PC-3 (cell line): ENCODE results near the gene PCNT. TPM values are rescaled to one million over a fixed set of nuclear protein-coding genes. Genes with fewer than 3 reads are reported as not detected.

ENCODE experiments used
- ATAC-seq: fragments of 200-7000 bp; cut with Tn5 transposase; 2 replicates; pipeline ENCODE4 v1.9.1; 2020; ENCODE audit warnings: mild to moderate bottlenecking, moderate library complexity
- BruUV-seq: library from RNA; stranded (reverse); fragments of 400-500 nt; replicated peaks from 2 replicates; lab custom pipeline; 2021; lab: Mats Ljungman, UMichigan
- CTCF ChIA-PET: fragments of 300-600 bp; sonication (Branson Sonifier 250); formaldehyde crosslinking; loops from one replicate; lab custom pipeline; 2022; ENCODE audit warnings: antibody characterized with exemption; lab: Charles Lee
- POLR2A ChIA-PET: fragments of 300-600 bp; sonication (Branson Sonifier 250); formaldehyde crosslinking; loops from one replicate; lab custom pipeline; 2022; ENCODE audit warnings: antibody characterized with exemption; ENCODE audit not compliant: unreplicated experiment; lab: Charles Lee
- DNase-seq: peaks from one replicate; pipeline ENCODE4 v3.0.0-alpha.2; 2015
- H2AFZ ChIP-seq: fragments of 300-600 bp; sonication (generic); 2 replicates; pipeline ENCODE4 v1.6.0; 2016; ENCODE audit warnings: antibody characterized with exemption, low read length
- H3F3A ChIP-seq: fragments of 300-600 bp; sonication (generic); one replicate; pipeline ENCODE4 v1.6.0; 2017; ENCODE audit warnings: antibody characterized with exemption, low read length, control low read depth, mild to moderate bottlenecking; ENCODE audit not compliant: unreplicated experiment
- H3K27ac ChIP-seq: fragments of 300-600 bp; sonication (generic); 2 replicates; pipeline ENCODE4 v1.5.1; 2016; ENCODE audit warnings: mild to moderate bottlenecking, low read length
- H3K27me3 ChIP-seq: fragments of 300-600 bp; sonication (generic); 2 replicates; pipeline ENCODE4 v1.6.1; 2016; ENCODE audit warnings: low read length, mixed read lengths
- H3K36me3 ChIP-seq: fragments of 300-600 bp; sonication (generic); 2 replicates; pipeline ENCODE4 v1.6.1; 2016; ENCODE audit warnings: low read depth, mixed run types, low read length, mixed read lengths
- H3K4me1 ChIP-seq: fragments of 300-600 bp; sonication (generic); 2 replicates; pipeline ENCODE4 v1.5.1; 2016; ENCODE audit warnings: low read length; ENCODE audit not compliant: insufficient read depth
- H3K4me2 ChIP-seq: fragments of 300-600 bp; sonication (generic); 2 replicates; pipeline ENCODE4 v1.6.0; 2016; ENCODE audit warnings: low read length
- H3K4me3 ChIP-seq: fragments of 300-600 bp; sonication (generic); 2 replicates; pipeline ENCODE4 v1.5.1; 2016; ENCODE audit warnings: mild to moderate bottlenecking, low read length, mixed read lengths
- H3K79me2 ChIP-seq: fragments of 300-600 bp; sonication (generic); 2 replicates; pipeline ENCODE4 v1.6.1; 2017; ENCODE audit warnings: low read length, mixed read lengths
- H3K9ac ChIP-seq: fragments of 300-600 bp; sonication (generic); 2 replicates; pipeline ENCODE4 v1.6.0; 2016; ENCODE audit warnings: mild to moderate bottlenecking, low read length
- H3K9me2 ChIP-seq: fragments of 300-600 bp; sonication (generic); replicated peaks from 2 replicates; pipeline ENCODE4 v1.6.1; 2016; ENCODE audit warnings: mixed run types, low read length, mixed read lengths
- H3K9me3 ChIP-seq: fragments of 300-600 bp; sonication (generic); 2 replicates; pipeline ENCODE4 v1.6.1; 2016; ENCODE audit warnings: low read length, mixed read lengths
- H4K20me1 ChIP-seq: fragments of 300-600 bp; sonication (generic); 2 replicates; pipeline ENCODE4 v1.6.1; 2016; ENCODE audit warnings: low read length, mixed read lengths
- EZH2 ChIP-seq: fragments of 300-600 bp; sonication (generic); IDR thresholded peaks from one replicate; pipeline ENCODE4 v1.6.1; 2017; ENCODE audit warnings: antibody characterized with exemption, mild to moderate bottlenecking, low read length; ENCODE audit not compliant: unreplicated experiment
- EZH2phosphoT487 ChIP-seq: fragments of 300-600 bp; sonication (generic); IDR thresholded peaks from 2 replicates; pipeline ENCODE4 v1.6.1; 2018; ENCODE audit warnings: mild to moderate bottlenecking, antibody characterized with exemption, low read length, borderline replicate concordance
- intact Hi-C: fragments of 100-400 bp; cut with micrococcal nuclease; formaldehyde crosslinking; loops from 2 replicates; pipeline ENCODE4 v1.9.0; 2023
- total RNA-seq: library from RNA; depleted of rRNA; stranded (reverse); fragments of >200 nt; gene quantifications from 2 replicates; pipeline ENCODE4 v1.2.3, GENCODE V29; 2014
- TF ChIP-seq, protein P1 (sequence below): fragments of 300-600 bp; sonication (generic); conservative IDR thresholded peaks from 2 replicates; pipeline ENCODE4 v1.5.1; 2017; ENCODE audit warnings: antibody characterized with exemption, low read depth, mild to moderate bottlenecking, low read length

PCNT gene
- total RNA-seq, 1 experiment from 2014 or later: 51.4 TPM

DNA sequence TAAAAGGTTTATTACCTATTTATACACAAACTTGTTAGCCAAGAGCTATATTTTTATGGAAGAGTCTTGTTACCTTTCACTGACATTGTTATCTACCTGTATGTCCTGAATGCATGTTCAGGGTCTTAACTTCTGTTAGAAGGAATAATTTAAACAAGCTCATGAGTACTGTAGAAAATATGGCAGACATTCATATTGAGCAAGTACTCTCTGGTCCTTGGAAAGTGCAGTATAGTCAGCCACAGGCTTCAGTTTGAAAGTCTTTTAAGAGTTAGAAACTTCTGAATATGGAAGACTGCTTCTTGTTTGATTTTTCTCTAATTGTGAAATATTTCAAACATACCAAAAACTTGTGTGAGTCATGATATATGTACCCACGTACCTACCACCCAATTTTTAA is 151.3 kb downstream of the PCNT start:
- no peaks in the 10 kb centered on the region for H4K20me1 ChIP-seq
- no peak overlapping the region for H3K4me2 ChIP-seq
- no peak overlapping the region for H3K4me3 ChIP-seq
- H3K27me3 ChIP-seq: no peaks in the 10 kb centered on the region
- no peaks in the 10 kb centered on the region for H3K9me2 ChIP-seq
- ChIA-PET CTCF (no interaction called here), POLR2A (no interaction called here)
- 0 out of 2 replicates have a peak, but pooled peaks cover 2% of the 10 kb centered on the region for H3K36me3 ChIP-seq
- ATAC-seq (no peak), DNase-seq (no peak)
- H3K4me1 ChIP-seq: no peaks in the 10 kb centered on the region
- no peak for TF ChIP-seq EZH2phosphoT487
- TF ChIP-seq, protein P1, sequence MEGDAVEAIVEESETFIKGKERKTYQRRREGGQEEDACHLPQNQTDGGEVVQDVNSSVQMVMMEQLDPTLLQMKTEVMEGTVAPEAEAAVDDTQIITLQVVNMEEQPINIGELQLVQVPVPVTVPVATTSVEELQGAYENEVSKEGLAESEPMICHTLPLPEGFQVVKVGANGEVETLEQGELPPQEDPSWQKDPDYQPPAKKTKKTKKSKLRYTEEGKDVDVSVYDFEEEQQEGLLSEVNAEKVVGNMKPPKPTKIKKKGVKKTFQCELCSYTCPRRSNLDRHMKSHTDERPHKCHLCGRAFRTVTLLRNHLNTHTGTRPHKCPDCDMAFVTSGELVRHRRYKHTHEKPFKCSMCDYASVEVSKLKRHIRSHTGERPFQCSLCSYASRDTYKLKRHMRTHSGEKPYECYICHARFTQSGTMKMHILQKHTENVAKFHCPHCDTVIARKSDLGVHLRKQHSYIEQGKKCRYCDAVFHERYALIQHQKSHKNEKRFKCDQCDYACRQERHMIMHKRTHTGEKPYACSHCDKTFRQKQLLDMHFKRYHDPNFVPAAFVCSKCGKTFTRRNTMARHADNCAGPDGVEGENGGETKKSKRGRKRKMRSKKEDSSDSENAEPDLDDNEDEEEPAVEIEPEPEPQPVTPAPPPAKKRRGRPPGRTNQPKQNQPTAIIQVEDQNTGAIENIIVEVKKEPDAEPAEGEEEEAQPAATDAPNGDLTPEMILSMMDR: no peak
- no peak for TF ChIP-seq EZH2
- no peaks in the 10 kb centered on the region for H3K9me3 ChIP-seq
- BruUV-seq: no TSS peak
- H3F3A ChIP-seq: no peaks in the 10 kb centered on the region
- no peak overlapping the region for H3K9ac ChIP-seq
- no peaks in the 10 kb centered on the region for H3K79me2 ChIP-seq
- no peak overlapping the region for H2AFZ ChIP-seq
- H3K27ac ChIP-seq: no peak overlapping the region
- intact Hi-C loops: no loop called here

DNA sequence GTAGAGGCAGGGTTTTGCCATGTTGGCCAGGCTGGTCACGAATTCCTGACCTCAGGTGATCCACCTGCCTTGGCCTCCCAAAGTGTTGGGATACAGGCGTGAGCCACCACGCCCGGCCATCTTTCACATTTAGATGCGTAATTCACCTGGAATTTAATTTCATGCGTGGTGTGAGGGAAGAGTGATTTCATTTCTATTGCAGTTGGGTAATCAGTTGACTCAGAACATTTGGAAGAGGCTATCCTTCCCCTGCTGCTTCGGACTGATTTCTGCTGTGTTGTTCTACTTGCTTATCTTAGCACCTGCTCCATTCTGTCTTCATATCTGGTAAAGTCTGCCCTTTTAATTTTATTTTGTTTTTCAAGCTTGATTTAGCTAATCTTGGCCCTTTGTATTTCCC is 153.8 kb downstream of the PCNT start:
- Histone ChIP-seq H3K79me2 (peaks cover 5% of the 10 kb centered on the region; the same call in 1 of the 2 replicates), H3K9me3 (no peaks in the 10 kb centered on the region), H3K4me1 (no peaks in the 10 kb centered on the region), H3F3A (no peaks in the 10 kb centered on the region), H3K4me3 (no peak overlapping the region), H3K4me2 (no peak overlapping the region), H3K36me3 (peaks cover 6% of the 10 kb centered on the region; the same call in 1 of the 2 replicates), H4K20me1 (no peaks in the 10 kb centered on the region), H2AFZ (no peak overlapping the region), H3K9me2 (no peaks in the 10 kb centered on the region), H3K27me3 (no peaks in the 10 kb centered on the region), H3K27ac (no peak overlapping the region), H3K9ac (no peak overlapping the region)
- no peak for DNase-seq
- no peak for ATAC-seq
- ChIA-PET POLR2A (no interaction called here), CTCF (no interaction called here)
- intact Hi-C loops: no loop called here
- no peak for TF ChIP-seq EZH2phosphoT487
- TF ChIP-seq, protein P1: no peak
- BruUV-seq: no TSS peak

GRCh38 chr21:46478910-46479309 is 155.0 kb downstream of the PCNT start:
- TF ChIP-seq EZH2 (no peak), EZH2phosphoT487 (no peak)
- TF ChIP-seq, protein P1: no peak
- no peak overlapping the region for H3K27ac ChIP-seq
- no peaks in the 10 kb centered on the region for H3K9me3 ChIP-seq
- H2AFZ ChIP-seq: no peak overlapping the region
- no peaks in the 10 kb centered on the region for H3K9me2 ChIP-seq
- no peaks in the 10 kb centered on the region for H3K4me1 ChIP-seq
- ChIA-PET POLR2A (no interaction called here), CTCF (no interaction called here)
- BruUV-seq: no TSS peak
- H3F3A ChIP-seq: no peaks in the 10 kb centered on the region
- no peak overlapping the region for H3K4me3 ChIP-seq
- intact Hi-C loops: no loop called here
- H3K36me3 ChIP-seq: peaks cover 4% of the 10 kb centered on the region; the same call in 1 of the 2 replicates
- H3K4me2 ChIP-seq: no peak overlapping the region
- 0 out of 2 replicates have a peak, but pooled peaks cover 3% of the 10 kb centered on the region for H4K20me1 ChIP-seq
- DNase-seq (no peak), ATAC-seq (no peak)
- peaks cover 5% of the 10 kb centered on the region; the same call in 1 of the 2 replicates for H3K79me2 ChIP-seq
- no peaks in the 10 kb centered on the region for H3K27me3 ChIP-seq
- H3K9ac ChIP-seq: no peak overlapping the region
